Stimulated activated effector memory CD8-positive, alpha-beta T cell treated with anti-CD3 and anti-CD28 coated beads, Interleukin-12 subunit alpha, Interleukin-12 subunit beta, amount 100 ng/mL, for 72 hours (primary cell): ENCODE measurements around the gene MYO1C.
"Not testable (repeated sequence)": the region's sequence is repeated elsewhere in the genome, so short reads cannot be mapped to it uniquely, and the experiment has no call there.

Source experiments
- ATAC-seq: fragments of 150-1000 bp; cut with Tn5 transposase; 2 replicates; pipeline ENCODE4 v1.10.0; 2021
- DNase-seq, 2 donors: peaks; one replicate each; pipeline ENCODE4 v3.0.0; 2021 to 2022; ENCODE audit warnings: low spot score in 2 of 2
- H3K27ac Mint-ChIP-seq: one replicate; pipeline ENCODE4 v1.8.0; 2022; ENCODE audit warnings: mild to moderate bottlenecking, mixed read lengths
- H3K36me3 Mint-ChIP-seq: one replicate; pipeline ENCODE4 v1.8.0; 2022; ENCODE audit warnings: mild to moderate bottlenecking, mixed read lengths
- H3K4me1 Mint-ChIP-seq: one replicate; pipeline ENCODE4 v1.8.0; 2022; ENCODE audit warnings: mixed read lengths
- H3K4me3 Mint-ChIP-seq: one replicate; pipeline ENCODE4 v1.8.0; 2022; ENCODE audit warnings: mild to moderate bottlenecking, mixed read lengths
- H3K9me3 Mint-ChIP-seq: one replicate; pipeline ENCODE4 v1.8.0; 2022; ENCODE audit warnings: mixed read lengths

The MYO1C gene

DNA sequence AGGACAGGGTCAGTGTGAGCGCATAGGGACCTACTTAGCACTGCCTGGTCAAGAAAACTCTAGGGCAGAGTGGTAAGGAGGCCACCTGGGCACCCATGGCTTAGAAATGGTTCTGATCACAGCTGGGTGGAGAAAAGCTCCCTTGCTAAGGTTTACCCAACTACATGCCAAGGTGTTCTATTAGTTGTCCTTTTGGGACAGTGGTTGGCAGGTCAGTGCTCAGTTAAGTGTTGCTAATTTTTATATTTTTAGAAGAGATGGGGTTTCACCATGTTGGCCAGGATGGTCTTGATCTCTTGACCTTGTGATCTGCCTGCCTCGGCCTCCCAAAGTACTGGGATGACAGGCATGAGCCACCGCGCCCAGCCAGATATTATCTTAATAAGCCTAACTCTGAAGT, 46.8 kb downstream of the MYO1C start:
- peaks cover 66% of the 10 kb centered on the region for H3K36me3 Mint-ChIP-seq
- peaks cover 25% of the 10 kb centered on the region for H3K4me1 Mint-ChIP-seq
- not testable (repeated sequence) for DNase-seq, ATAC-seq, H3K4me3 Mint-ChIP-seq, H3K9me3 Mint-ChIP-seq
- H3K27ac Mint-ChIP-seq = peak overlapping the region; percentile 37

DNA sequence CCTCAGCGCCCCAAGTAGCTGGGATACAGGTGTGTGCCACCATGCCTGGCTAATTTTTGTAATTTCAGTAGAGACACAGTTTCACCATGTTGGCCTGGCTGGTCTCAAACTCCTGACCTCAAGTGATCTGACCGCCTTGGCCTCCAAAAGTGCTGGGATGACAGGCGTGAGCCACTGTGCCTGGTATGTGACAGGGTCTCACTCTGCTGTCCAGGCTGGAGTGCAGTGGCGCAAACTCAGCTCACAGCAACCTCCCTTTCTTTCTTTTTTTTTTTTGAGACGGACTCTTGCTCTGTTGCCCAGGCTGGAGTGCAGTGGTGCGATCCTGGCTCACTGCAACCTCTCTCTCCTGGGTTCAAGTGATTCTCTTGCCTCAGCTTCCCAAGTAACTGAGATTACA, 49.8 kb downstream of the MYO1C start:
- H3K4me1 Mint-ChIP-seq = peaks cover 14% of the 10 kb centered on the region
- not testable (repeated sequence) for ATAC-seq, H3K27ac Mint-ChIP-seq, H3K4me3 Mint-ChIP-seq, DNase-seq, H3K9me3 Mint-ChIP-seq
- peaks cover 52% of the 10 kb centered on the region for H3K36me3 Mint-ChIP-seq

DNA sequence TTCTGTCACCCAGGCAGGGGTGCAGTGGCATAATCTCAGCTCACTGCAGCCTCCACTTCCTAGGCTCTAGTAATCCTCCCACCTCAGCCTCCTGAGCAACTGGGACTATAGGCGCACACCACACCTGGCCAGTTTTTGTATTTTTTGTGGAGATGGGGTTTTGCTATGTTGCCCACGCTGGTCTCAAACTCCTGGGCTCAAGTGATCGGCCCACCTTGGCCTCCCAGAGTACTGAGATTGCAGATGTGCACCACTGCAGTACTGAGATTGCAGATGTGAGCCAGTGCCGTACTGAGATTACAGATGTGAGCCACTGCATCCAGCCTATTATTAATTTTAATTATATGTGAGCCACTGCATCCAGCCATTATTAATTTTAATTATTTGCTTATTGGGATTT, 50.3 kb downstream of the MYO1C start:
- no peaks in the 10 kb centered on the region for H3K9me3 Mint-ChIP-seq
- peaks cover 57% of the 10 kb centered on the region for H3K36me3 Mint-ChIP-seq
- ATAC-seq (no peak), DNase-seq (no peak)
- no peak overlapping the region for H3K4me3 Mint-ChIP-seq
- H3K27ac Mint-ChIP-seq = no peak overlapping the region
- H3K4me1 Mint-ChIP-seq = peaks cover 14% of the 10 kb centered on the region

DNA sequence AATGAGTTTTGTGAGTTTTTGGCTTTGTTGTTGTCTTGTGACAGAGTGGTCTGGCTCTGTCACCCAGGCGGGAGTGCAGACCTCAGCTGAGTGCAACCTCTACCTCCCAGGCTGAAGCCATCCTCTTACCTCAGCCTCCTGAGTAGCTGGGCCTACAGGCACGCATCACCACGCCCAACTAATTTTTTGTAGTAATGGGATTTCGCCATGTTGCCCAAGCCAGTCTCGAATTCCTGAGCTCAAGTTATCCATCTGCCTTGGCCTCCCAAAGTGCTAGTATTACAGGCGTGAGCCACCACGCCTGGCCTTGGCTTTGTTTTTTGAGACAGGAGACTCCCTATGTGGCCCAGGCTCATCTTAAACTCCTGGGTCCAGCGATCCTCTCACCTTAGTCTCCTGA, 51.6 kb downstream of the MYO1C start:
- no peak overlapping the region for H3K27ac Mint-ChIP-seq
- H3K9me3 Mint-ChIP-seq = no peaks in the 10 kb centered on the region
- no peak for ATAC-seq

DNA sequence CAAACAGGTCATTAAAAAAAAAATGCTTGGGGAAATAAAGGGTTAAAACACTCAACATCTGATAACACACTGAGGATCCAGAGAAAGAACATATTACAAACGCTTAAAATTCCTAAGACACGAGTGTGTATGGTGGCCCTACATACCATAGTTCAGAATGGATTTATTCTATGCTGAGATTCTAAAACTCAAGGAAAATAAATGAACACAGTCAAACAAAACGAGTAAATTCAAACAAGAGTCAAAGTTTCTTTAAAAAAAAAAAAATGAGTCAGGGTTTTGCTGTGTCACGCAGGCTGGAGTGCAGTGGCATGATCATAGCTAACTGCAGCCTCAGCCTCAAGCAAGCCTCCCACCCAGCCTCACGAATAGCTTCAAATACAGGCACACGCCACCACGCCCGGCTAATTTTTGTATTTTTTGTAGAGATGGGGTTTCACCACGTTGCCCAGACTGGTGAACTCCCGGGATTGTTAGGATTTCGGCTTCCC, 53.8 kb downstream of the MYO1C start:
- Mint-ChIP-seq H3K36me3 (peaks cover 71% of the 10 kb centered on the region), H3K27ac (peak overlapping the region; percentile 71), H3K4me1 (peaks cover 14% of the 10 kb centered on the region), H3K4me3 (no peak overlapping the region), H3K9me3 (no peaks in the 10 kb centered on the region)
- ATAC-seq (no peak), DNase-seq (no peak)

More for the DNA sequence above, 51.6 kb downstream of the MYO1C start:
- no peak for DNase-seq
- peaks cover 66% of the 10 kb centered on the region for H3K36me3 Mint-ChIP-seq
- H3K4me1 Mint-ChIP-seq = peaks cover 18% of the 10 kb centered on the region
- H3K4me3 Mint-ChIP-seq = no peak overlapping the region

DNA sequence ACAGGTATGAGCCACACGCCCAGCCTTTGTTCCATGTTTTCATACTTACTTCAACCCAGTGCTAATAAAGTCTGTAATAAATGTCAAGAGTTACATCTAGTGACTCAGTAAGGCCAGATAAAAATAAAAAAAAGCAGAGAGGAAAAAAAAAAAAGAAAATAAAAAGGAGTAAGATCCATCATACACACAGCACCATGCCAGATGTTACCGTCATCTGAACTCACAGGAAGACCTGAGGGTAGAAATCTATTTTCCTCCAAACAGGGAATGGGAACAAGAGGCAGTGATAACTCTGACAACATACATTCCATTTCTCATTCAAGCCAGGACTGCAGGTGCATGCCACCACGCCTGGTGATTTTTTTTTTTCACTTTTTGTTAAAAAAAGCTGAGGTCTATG, 57.2 kb downstream of the MYO1C start:
- DNase-seq = no peak
- Mint-ChIP-seq H3K4me3 (no peak overlapping the region), H3K27ac (no peak overlapping the region), H3K36me3 (peaks cover 83% of the 10 kb centered on the region), H3K4me1 (peaks cover 35% of the 10 kb centered on the region), H3K9me3 (no peaks in the 10 kb centered on the region)
- ATAC-seq = no peak

DNA sequence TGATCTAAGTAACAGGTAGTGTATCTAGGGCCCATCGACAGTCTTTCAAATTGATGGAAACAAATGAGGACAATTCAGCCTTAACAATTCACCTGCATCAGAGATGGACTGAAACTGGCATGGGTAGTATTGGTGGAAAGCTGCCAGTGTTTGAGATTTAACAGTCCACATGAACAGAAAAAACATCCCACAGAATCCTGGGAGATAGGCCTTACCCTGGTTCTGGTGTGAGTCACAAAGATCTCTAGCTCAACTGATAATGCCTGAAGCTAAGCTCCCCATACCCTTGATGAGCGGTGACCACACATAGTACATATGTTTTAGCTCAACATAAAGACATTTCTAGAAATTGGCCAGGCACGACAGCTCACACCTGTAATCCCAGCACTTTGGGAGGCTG, 58.3 kb downstream of the MYO1C start:
- peaks cover 94% of the 10 kb centered on the region for H3K36me3 Mint-ChIP-seq
- H3K27ac Mint-ChIP-seq = no peak overlapping the region
- DNase-seq = no peak
- no peak overlapping the region for H3K4me3 Mint-ChIP-seq
- peaks cover 35% of the 10 kb centered on the region for H3K4me1 Mint-ChIP-seq
- H3K9me3 Mint-ChIP-seq = no peaks in the 10 kb centered on the region
- ATAC-seq = no peak

DNA sequence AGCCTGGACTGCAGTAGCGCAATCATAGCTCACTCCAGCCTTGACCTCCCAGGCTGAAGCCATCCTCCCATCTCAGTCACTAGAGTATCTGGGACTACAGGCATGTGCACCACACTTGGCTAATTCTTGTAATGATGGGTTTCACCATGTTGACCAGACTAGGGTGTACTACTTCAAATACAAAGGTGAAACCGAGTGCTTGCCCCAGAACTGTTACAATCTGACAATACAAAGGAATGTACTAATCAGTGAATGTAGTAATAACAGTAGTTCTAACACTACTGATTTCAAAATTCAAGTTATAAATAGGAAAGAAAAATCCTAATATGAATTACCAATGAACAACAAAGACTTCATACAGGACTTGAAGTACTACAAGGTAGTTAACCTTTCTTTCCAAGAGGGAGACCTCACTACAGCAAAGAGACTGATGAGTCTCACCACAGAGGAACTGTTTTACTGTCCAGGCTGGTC, 60.8 kb downstream of the MYO1C start:
- Mint-ChIP-seq H3K27ac (peak overlapping the region; percentile 85), H3K4me1 (peaks cover 32% of the 10 kb centered on the region), H3K9me3 (no peaks in the 10 kb centered on the region), H3K4me3 (peak overlapping the region; percentile 14), H3K36me3 (peaks cover 100% of the 10 kb centered on the region)
- DNase-seq (peak in 1 of 2 donors; percentile 52), ATAC-seq (peak; percentile 92)

DNA sequence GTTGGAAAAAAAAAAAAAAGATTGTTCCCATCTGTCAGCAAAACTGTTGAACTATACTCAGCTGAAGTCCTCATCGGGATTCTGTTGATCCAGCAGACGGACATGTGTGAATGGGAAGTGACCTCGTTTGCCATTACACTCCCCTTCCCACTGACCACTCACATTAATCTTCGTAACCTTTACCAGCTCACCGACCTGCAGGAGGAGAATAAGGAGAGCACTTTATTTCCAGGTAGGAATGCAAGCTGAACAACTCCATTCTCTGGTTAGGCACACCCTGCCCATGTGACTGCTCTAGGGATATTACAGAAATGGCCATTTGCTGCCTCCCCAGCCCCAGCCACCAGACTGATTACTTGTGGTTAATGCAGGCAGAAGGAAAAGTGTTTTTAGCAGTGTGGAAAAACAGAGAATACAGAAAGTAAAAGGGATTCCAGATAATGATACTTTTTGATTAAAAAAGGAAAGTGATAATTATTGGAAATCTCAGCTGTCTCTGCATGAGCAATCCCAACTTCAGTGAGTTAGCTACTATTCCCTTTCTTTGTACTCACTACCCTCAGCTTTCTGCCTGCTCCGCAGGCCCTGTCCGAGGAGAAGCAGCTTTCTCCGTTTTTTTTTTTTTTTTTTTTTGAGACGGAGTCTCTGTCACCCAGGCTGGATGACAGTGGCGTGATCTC, 68.9 kb downstream of the MYO1C start:
- Mint-ChIP-seq H3K4me3 (no peak overlapping the region), H3K36me3 (peaks cover 89% of the 10 kb centered on the region), H3K4me1 (peaks cover 24% of the 10 kb centered on the region), H3K9me3 (no peaks in the 10 kb centered on the region), H3K27ac (peak overlapping the region; percentile 79)
- no peak for DNase-seq
- ATAC-seq = no peak

DNA sequence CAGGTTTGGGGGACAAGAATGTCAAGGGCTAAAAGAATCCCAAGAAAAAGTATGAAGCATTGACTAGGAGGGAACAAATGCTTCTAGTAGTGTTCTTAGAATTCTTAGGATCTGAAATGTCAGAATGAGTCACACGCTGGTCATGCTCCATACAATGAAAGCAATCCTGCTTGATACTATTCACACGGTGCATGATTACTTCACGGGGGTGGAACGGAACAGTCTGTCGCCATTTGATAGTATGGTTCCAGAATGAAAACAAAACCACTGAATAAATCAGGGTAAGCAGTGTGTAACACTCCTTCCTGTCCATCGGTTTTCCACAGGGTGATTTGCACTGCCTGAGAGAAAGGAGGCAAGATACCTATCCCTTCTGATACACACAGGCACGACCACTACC, 69.6 kb downstream of the MYO1C start:
- H3K27ac Mint-ChIP-seq = peak overlapping the region; percentile 79
- H3K4me3 Mint-ChIP-seq = no peak overlapping the region
- DNase-seq (no peak), ATAC-seq (peak; percentile 51)
- peaks cover 24% of the 10 kb centered on the region for H3K4me1 Mint-ChIP-seq
- H3K9me3 Mint-ChIP-seq = no peaks in the 10 kb centered on the region
- H3K36me3 Mint-ChIP-seq = peaks cover 87% of the 10 kb centered on the region

DNA sequence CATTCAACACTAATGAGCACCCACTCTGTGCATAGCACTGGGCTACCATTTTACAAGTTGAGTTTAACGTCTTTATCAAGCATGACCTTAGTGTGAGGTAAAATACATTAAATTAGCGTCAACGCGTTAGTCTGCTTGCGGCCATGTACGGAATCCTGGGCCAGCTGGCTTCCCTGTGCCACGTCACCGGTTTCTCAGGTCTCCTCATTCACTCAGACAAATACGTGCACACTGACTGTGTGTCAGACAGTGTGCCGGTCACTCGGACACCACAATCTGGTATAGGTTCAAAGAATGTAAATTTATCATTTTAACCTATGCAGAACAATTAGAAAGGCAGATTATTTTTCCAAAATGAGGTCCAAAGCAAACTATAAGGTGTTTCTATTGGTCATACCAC, 71.0 kb downstream of the MYO1C start:
- Mint-ChIP-seq H3K9me3 (no peaks in the 10 kb centered on the region), H3K4me1 (peaks cover 24% of the 10 kb centered on the region), H3K27ac (no peak overlapping the region), H3K4me3 (no peak overlapping the region), H3K36me3 (peaks cover 82% of the 10 kb centered on the region)
- ATAC-seq = no peak
- DNase-seq = no peak

DNA sequence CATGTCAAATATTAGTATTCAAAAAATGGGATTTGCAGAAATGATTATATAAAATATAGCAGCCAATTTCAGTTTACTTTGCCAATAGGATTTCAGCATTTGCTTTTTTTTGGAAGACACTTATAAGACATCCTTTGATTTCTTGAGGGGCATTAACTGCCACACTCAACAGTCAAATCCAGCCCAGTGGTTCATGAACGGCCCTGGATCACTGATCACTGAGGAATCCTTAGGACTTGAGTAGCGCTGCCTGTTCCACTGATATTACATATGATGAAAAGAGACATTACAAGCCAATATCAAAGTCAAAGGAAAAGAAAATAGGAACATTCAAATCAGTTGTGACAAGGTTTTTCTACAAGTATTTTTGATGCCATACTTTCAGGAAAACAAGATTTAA, 71.5 kb downstream of the MYO1C start:
- Mint-ChIP-seq H3K4me1 (peaks cover 23% of the 10 kb centered on the region), H3K4me3 (no peak overlapping the region), H3K27ac (no peak overlapping the region), H3K9me3 (no peaks in the 10 kb centered on the region), H3K36me3 (peaks cover 77% of the 10 kb centered on the region)
- ATAC-seq (no peak), DNase-seq (no peak)

DNA sequence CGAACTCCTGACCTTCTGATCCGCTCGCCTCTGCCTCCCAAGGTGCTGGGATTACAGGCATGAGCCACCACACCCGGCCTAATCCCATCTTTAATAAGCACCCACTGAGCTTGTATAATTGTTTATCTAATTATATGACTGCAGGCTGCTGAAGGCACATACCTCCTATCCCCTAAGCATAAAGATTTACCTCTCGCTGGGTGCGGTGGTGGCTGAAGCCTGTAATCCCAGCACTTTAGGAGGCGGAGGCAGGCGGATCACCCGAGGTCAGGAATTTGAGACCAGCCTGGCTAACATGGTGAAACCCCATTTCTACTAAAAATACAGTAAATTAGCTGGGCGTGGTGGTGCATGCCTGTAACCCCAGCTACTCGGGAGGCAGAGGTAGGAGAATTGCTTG, 72.3 kb downstream of the MYO1C start:
- no peak for ATAC-seq
- peaks cover 69% of the 10 kb centered on the region for H3K36me3 Mint-ChIP-seq
- H3K4me1 Mint-ChIP-seq = peaks cover 17% of the 10 kb centered on the region
- DNase-seq = no peak
- no peaks in the 10 kb centered on the region for H3K9me3 Mint-ChIP-seq
- H3K27ac Mint-ChIP-seq = no peak overlapping the region
- no peak overlapping the region for H3K4me3 Mint-ChIP-seq

DNA sequence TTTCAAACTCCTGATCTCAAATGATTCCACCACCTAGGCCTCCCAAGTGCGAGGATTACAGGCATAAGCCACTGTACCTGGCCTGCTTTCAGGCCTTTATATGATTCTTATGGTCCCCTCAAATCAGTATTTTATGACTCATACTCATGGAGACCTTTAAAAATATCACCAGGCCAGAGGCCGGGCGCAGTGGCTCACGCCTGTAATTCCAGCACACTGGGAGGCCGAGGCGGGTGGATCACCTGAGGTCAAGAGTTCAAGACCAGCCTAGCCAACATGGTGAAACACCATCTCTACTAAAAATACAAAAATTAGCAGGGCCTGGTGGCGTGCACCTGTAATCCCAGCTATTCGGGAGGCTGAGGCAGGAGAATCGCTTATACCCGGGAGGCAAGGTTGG, 74.0 kb downstream of the MYO1C start:
- Mint-ChIP-seq H3K36me3 (peaks cover 53% of the 10 kb centered on the region), H3K4me1 (peaks cover 16% of the 10 kb centered on the region)
- H3K27ac Mint-ChIP-seq, ATAC-seq, H3K9me3 Mint-ChIP-seq, H3K4me3 Mint-ChIP-seq, DNase-seq: not testable (repeated sequence)

DNA sequence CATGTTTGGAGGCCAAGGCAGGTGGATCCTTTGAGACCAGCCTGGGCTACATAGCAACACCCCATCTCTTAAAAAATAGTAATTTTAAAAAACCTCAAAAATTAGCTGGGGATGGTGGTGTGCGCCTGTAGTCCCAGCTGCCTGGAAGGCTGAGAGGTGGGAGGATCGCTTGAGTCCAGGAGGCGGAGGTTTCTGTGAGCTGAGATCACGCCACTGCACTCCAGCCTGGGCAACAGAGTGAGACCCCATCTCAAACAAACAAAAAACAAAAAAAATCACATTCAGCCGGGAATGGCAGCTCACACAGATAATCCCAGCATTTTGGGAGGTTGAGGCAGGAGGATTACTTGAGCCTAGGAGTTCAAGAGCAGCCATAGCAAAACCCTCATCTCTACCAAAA, 76.1 kb downstream of the MYO1C start:
- no peak overlapping the region for H3K4me3 Mint-ChIP-seq
- ATAC-seq = no peak
- H3K4me1 Mint-ChIP-seq = peaks cover 7% of the 10 kb centered on the region
- H3K36me3 Mint-ChIP-seq = peaks cover 33% of the 10 kb centered on the region
- no peak for DNase-seq
- no peak overlapping the region for H3K27ac Mint-ChIP-seq
- no peaks in the 10 kb centered on the region for H3K9me3 Mint-ChIP-seq

DNA sequence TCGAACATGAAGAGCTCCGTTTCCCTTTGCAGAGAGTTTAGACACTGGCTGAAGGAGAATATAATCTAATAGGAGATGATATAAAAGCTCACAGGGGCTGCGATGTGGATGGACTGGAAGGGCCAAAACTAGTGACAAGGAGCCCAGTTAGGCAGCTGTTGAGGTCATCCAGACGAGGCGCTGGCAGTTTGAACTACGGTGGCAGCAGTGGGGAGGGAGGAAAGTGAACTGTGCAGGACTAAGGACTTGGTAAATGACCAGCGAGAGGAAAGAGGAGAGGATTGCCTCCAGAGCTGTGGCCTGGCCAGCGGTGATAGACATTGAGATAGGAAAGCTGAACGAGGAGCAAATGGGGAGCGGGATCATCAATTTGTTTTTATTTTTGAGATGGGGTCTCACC, 77.9 kb downstream of the MYO1C start:
- no peak overlapping the region for H3K27ac Mint-ChIP-seq
- ATAC-seq = no peak
- H3K4me1 Mint-ChIP-seq = peaks cover 7% of the 10 kb centered on the region
- peaks cover 16% of the 10 kb centered on the region for H3K36me3 Mint-ChIP-seq
- H3K4me3 Mint-ChIP-seq = no peak overlapping the region
- no peak for DNase-seq
- H3K9me3 Mint-ChIP-seq = no peaks in the 10 kb centered on the region
